ENCODE measurements around the gene OR1D5. TPM values are rescaled to one million over a fixed set of nuclear protein-coding genes. Genes with fewer than 3 reads are reported as not detected.
"Not testable (repeated sequence)": the region's sequence is repeated elsewhere in the genome, so short reads cannot be mapped to it uniquely, and the experiment has no call there.

OR1D5 gene
- not detected for total RNA-seq
- polyA plus RNA-seq, result not detected

GRCh38 chr17:3063507-3063906 lies at the start of gene OR1D5:
Gene OR1D5 (minus strand): TSS chr17:3063607. CDS start chr17:3063607, 0 bp downstream.
- H3K27ac ChIP-seq; H3K9me3 ChIP-seq; H3K4me3 ChIP-seq; intact Hi-C loops (cut with DNase I); H3K27me3 ChIP-seq; H3K36me3 ChIP-seq; DNase-seq; FAIRE-seq; ATAC-seq; H3K4me1 ChIP-seq: not testable (repeated sequence)
- 14 to 47% methylated on average over 1 of the region's 2 CpGs for WGBS, 2 donors

- H3K4me1 ChIP-seq, result no peaks in the 10 kb centered on the region
- H3K27me3 ChIP-seq, result no peaks in the 10 kb centered on the region
- DNase-seq (no peak), ATAC-seq (no peak), FAIRE-seq (no peak)
- no peak for TF ChIP-seq CTCF (IDR thresholded peaks at IDR 0.05)
- no peaks in the 10 kb centered on the region for H3K36me3 ChIP-seq
- H3K4me3 ChIP-seq, result no peak within 1 kb of the TSS
- H3K27ac ChIP-seq, result no peak within 1 kb of the TSS
- 43 to 56% methylated on average over 3 of the region's 3 CpGs for WGBS, 2 donors
- intact Hi-C loops (cut with DNase I), result no loop called here
- H3K9me3 ChIP-seq, result no peaks in the 10 kb centered on the region
Observed at GRCh38 chr17:3104322-3104721, 40.9 kb upstream of the OR1D5 start, which contains the start of gene OR1D2. Gene OR1D2 (minus strand): TSS chr17:3104422. CDS start chr17:3092996, 11,426 bp downstream.

GRCh38 chr17:3073850-3074249 lies 10.4 kb upstream of the OR1D5 start:
- FAIRE-seq; H3K27ac ChIP-seq; ATAC-seq; H3K4me3 ChIP-seq; H3K4me1 ChIP-seq; H3K27me3 ChIP-seq; H3K36me3 ChIP-seq; H3K9me3 ChIP-seq; DNase-seq; intact Hi-C loops (cut with DNase I): not testable (repeated sequence)
- 43 to 55% methylated on average over 4 of the region's 4 CpGs for WGBS, 2 donors

- H3K27me3 ChIP-seq; DNase-seq; H3K36me3 ChIP-seq; H3K4me3 ChIP-seq; intact Hi-C loops (cut with DNase I); H3K4me1 ChIP-seq; H3K9me3 ChIP-seq; H3K27ac ChIP-seq: not testable (repeated sequence)
- no CpG with 5 or more reads among the region's 1 CpG for whole genome bisulfite sequencing, 2 donors
- ATAC-seq (peak in 2 of 4 donors; percentile 51 to 84), FAIRE-seq (peak; percentile 72)
Observed at GRCh38 chr17:3065192-3065591, 1.8 kb upstream of the OR1D5 start.

GRCh38 chr17:3062824-3063377 lies 506 bp downstream of the OR1D5 start:
- DNase-seq; H3K36me3 ChIP-seq; FAIRE-seq; H3K4me1 ChIP-seq; H3K4me3 ChIP-seq; H3K27me3 ChIP-seq; H3K27ac ChIP-seq; ATAC-seq; H3K9me3 ChIP-seq; intact Hi-C loops (cut with DNase I): not testable (repeated sequence)
- 64 to 75% methylated on average over 5 to 8 of the region's 8 CpGs for WGBS, 2 donors

GRCh38 chr17:3054868-3055267 lies 8.5 kb downstream of the OR1D5 start:
- H3K9me3 ChIP-seq; H3K27ac ChIP-seq; H3K4me1 ChIP-seq; FAIRE-seq; ATAC-seq; H3K27me3 ChIP-seq; intact Hi-C loops (cut with DNase I); H3K36me3 ChIP-seq; H3K4me3 ChIP-seq; DNase-seq: not testable (repeated sequence)
- WGBS, 2 donors, result 85 to 100% methylated on average over 1 of the region's 2 CpGs

GRCh38 chr17:3049705-3050295 lies 13.6 kb downstream of the OR1D5 start:
- Histone ChIP-seq H3K27me3 (no peaks in the 10 kb centered on the region), H3K4me3 (peak overlapping the region in 2 of 4 donors; percentile 46 to 55), H3K4me1 (no peaks in the 10 kb centered on the region), H3K9me3 (no peaks in the 10 kb centered on the region), H3K27ac (no peak overlapping the region), H3K36me3 (no peaks in the 10 kb centered on the region)
- no peak for TF ChIP-seq CTCF (IDR thresholded peaks at IDR 0.05)
- no peak for FAIRE-seq
- no peak for DNase-seq
- no peak for ATAC-seq
- 88 to 89% methylated on average over 8 of the region's 8 CpGs for WGBS, 2 donors
- intact Hi-C loops (cut with DNase I), result loop anchor here in 1 of 3 donors (10.0 kb wide), 1 partner anchor 595 kb away; no protein-coding TSS in a partner anchor

Measured in pancreas (tissue), 10 donors.